Body of pancreas (tissue), 4 donors: Measurements from ENCODE around the gene DNTTIP2.

ENCODE experiments used
- CTCF ChIP-seq, 7 experiments: fragments of 450-650 bp in 4 of 7; fragments of 200-600 bp in 3 of 7; sonication (generic) in 3 of 7; IDR thresholded peaks; one replicate each; pipeline ENCODE4 v1.5.1; 2016 to 2019; ENCODE audit warnings: antibody characterized with exemption in 7 of 7
- POLR2A ChIP-seq, 3 donors: fragments of 450-650 bp; IDR thresholded peaks; one replicate each; pipeline ENCODE4 v1.6.1; 2016; ENCODE audit warnings: antibody characterized with exemption in 3 of 3, mild to moderate bottlenecking in 2 of 3

GRCh38 chr1:93865253-93865652 lies 13.8 kb downstream of the DNTTIP2 start:
- TF ChIP-seq CTCF (IDR thresholded peaks at IDR 0.05) (no peak), POLR2A (IDR thresholded peaks at IDR 0.05) (no peak)
